HG02870 (cell line): ENCODE measurements around the gene TEX44.
"Not testable (repeated sequence)": the region's sequence is repeated elsewhere in the genome, so short reads cannot be mapped to it uniquely, and the experiment has no call there.

ENCODE experiments used
- ATAC-seq: cut with Tn5 transposase; IDR thresholded peaks from one replicate; pipeline ENCODE4 v1.9.1; 2021; ENCODE audit warnings: mild to moderate bottlenecking, moderate library complexity; ENCODE audit not compliant: unreplicated experiment

The TEX44 gene

GRCh38 chr2:231570915-231571314, 21.7 kb upstream of the TEX44 start:
- ATAC-seq = not testable (repeated sequence)

DNA sequence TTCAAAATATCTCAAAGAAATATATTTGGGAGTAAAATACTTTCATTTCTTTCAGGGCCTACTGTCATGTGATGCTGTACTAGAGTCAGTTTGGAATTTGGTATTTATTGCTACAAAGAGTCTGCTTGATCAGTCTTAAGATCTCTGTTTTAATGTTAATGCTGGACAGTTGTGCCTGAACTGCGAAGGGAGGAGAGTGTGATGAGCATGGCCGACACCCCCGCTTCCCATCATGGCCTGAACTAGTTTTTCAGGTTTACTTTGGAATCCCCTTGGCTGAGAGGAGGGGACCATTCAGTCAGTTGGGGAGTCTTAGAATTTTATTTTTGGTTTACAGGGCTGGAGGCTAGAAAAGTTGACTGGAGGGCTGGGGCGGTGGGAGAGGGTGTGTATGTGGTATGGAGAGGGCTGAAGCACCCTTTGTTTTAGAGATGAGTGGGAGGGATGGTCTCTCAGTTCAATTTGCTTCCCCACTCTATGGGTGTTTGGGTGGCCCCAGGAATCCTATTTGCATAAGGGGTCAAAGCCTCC, 20.9 kb upstream of the TEX44 start:
- no peak for ATAC-seq

- ATAC-seq = no peak
These were observed 19.6 kb upstream of the TEX44 start for GRCh38 chr2:231573096-231573495.

DNA sequence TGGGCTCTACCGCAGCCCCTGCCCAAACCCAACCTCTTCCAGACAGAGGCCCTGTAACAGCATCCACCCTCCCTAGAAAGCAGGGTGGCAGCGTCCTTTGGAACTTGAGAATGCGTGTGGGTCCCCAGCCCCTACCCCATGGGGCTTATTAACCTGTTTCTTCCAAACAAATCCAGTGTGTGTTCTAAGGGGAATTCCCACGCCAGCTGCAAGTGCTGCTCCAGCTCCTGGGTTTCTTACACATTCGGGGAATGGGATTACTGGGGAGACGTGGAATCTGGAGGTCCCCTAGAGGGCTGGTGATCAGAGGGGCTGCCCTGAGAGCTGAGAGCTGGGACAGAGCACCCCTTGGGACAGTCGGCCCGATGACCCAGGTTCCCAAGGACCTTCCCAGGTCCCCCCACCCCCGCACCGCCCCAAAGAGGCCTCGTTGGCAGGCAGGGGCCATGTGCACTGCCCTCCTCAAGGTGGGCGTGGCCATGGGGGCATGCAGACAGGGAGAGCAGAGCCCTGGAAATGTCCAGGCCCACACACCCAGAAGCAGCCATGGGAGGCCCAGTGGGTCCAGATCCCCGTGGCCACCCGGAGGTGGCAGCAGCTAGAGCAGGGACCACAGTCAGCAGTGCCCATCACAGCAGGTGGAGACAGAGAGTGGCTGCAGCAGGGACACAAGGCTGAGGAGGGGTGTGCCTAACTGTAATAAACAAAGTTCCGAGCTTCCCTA, 18.8 kb upstream of the TEX44 start:
- ATAC-seq = no peak

DNA sequence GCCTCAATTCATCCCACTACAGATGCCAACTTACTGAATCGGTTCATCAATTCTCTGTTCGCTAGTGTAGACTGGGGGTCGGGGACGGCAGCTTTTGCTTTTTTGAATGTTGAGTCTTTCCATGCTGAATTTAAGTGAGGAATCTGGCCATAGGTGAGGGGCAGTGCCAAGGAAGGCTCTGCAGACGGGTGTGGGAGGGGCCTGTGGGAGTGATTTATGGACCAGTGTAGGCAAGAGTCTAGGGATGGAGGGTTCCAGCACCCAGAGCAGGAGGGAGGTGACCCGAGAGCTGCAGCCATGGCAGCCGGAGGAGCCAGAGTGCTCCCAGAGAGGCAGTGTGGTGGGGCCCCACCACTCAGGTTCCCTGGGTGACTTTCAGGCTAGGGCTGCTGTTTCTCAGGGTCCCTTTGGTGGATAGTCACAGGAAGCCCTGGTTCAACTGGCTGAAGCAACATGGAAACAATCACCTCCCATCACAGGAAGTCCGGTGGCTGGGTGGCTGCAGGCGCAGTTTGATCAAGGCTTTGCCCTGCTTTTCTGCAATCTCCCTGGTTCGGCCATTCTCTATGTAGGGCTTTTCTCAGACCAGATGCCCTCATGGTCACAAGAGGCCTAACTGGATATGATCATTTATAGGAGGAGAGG, 16.9 kb upstream of the TEX44 start:
- no peak for ATAC-seq

- no peak for ATAC-seq
These were observed 16.2 kb upstream of the TEX44 start for GRCh38 chr2:231576465-231576864.

GRCh38 chr2:231578655-231579054, 14.0 kb upstream of the TEX44 start:
- not testable (repeated sequence) for ATAC-seq

- no peak for ATAC-seq
These were observed 13.1 kb upstream of the TEX44 start for GRCh38 chr2:231579560-231579959.

GRCh38 chr2:231581328-231581727, 11.3 kb upstream of the TEX44 start:
- no peak for ATAC-seq

DNA sequence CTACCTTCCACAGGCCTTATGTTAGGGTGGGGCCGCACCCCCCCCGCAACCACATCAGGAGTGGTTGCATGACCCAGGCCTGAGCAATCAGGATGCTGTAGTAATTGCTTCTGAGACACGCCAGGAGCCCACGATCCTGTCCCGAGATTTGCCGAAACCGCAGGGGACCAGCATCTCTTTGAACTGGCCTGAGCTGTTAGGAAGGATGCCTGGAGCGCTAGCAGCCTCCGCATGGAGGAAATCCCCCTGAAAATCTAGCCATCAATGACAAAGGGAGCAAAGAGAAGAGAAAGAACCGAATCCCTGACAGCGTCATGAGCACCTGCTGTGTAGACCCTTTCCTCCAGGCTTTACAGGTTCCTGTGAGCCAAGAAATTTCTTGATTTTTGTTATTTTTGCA, 8.7 kb upstream of the TEX44 start:
- no peak for ATAC-seq

DNA sequence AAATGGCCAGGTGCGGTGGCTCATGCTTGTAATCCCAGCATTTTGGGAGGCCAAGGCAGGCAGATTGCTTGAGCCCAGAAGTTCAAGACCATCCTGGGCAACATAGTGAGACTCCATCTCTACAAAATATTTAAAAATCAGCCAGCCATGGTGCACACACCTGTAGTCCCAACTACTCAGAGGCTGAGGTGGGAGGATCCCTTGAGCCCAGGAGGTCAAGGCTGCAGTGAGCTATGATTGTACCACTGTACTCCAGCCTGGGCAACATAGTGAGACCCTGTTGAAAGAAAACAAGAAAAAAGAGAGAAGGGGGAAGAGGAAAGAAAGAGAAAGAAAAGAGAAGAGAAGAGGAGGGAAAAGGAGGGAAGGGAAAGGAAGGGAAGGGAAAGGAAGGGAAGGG, 4.9 kb upstream of the TEX44 start:
- ATAC-seq = not testable (repeated sequence)

- ATAC-seq = no peak
These were observed 3.0 kb upstream of the TEX44 start for GRCh38 chr2:231589656-231590055.

GRCh38 chr2:231590614-231591013, 2.0 kb upstream of the TEX44 start:
- ATAC-seq = no peak

DNA sequence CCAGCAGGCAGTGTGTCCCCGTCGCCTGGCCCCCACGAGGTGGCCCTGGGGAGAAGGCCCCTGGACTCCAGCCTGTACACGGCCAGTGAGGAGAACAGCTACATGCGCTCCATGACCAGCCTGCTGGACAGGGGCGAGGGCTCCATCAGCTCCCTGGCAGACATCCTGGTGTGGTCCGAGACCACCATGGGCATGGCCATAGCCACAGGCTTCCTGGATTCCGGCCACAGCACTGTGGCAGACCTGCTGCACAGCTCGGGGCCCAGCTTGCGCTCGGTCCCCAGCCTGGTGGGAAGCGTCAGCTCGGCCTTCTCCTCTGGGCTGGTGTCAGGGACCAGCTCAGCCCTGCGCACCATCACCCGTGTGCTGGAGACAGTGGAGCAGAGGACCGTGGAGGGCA, 1.0 kb downstream of the TEX44 start:
- ATAC-seq = no peak

GRCh38 chr2:231597014-231597611, 4.4 kb downstream of the TEX44 start:
- peak; percentile 90 for ATAC-seq

DNA sequence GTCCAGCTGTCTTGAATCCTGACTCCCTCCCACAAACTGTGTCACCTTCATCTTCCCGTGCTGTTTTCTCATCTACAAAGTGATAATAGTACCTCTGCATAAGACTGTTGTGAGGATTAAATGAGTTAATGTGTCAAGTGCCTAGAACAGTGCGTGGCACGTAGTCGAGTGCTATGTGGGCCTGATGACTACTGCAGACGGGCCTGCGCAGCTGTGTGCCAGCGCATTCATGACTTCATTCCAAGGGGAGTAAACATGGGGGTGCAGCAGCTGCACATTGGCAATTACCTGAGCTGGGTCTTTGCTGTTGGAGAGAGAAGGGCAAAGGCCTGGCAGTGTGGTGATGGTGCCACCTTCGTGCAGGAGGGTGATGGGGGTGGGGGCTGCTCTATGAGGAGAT, 5.0 kb downstream of the TEX44 start:
- no peak for ATAC-seq

DNA sequence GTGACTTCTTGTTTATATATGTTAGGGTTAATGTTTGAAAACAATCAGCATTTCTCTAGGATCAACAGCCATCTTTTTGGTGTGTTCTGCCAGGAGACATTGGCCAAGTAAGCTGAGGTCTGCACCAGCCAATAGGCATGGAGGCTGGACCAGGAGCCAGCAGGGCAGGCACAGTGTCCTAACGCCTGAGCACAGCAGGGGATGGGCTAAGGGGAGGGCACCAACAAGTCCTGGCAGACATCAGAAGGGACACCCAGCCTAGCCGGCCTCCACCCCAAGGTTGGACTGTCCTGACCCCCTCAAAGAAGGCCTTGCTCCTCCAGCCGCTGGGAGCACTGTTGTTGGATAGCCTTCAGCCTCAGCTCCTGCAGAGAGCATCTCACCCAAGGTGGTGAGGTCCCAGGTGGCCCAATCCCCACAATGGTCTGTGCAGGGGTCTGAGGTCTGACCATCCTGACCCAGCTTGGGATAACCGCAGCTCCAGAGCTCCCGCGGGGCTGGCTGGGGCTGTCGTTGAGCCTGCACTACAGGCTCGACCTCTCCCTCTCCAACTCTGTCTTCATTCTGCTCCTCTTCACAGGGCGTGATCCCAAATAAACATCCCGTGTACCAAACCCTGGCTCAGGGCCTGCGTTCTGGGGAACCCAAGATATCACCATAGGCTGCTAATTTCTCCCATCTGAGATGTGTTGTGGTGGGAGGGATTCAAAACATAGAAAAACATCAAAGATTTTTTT, 8.1 kb downstream of the TEX44 start:
- ATAC-seq = no peak

GRCh38 chr2:231601356-231602229, 8.9 kb downstream of the TEX44 start:
- ATAC-seq = no peak

DNA sequence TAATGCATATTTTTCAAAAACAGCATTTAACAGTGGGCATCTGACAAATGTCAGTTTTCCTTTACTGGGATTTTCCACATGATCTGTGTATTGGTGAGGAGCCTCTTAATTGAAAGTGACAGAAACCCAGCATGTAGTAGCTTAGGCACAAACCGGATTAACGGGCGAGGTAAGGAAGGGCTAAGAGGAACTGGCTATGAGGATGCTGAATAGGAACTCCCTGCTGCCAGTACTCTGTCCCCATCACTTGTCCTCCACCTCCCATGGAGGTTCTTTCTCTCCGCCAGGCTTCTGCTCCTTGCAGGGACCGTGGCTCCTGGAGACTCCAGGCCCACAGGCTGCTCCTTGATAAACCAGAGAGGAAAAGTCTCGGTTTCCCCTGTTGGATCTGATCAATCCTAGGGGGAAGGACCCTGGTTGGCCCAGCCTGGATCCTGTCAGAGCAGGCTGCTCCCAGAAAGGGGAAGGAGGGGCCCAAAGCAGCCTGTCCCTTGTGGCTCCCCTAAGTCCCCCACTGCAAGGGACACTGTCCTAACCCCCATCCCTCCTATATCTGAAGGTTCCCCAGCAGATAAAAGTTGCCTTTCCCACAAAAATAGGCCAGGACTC, 10.3 kb downstream of the TEX44 start:
- ATAC-seq = no peak

DNA sequence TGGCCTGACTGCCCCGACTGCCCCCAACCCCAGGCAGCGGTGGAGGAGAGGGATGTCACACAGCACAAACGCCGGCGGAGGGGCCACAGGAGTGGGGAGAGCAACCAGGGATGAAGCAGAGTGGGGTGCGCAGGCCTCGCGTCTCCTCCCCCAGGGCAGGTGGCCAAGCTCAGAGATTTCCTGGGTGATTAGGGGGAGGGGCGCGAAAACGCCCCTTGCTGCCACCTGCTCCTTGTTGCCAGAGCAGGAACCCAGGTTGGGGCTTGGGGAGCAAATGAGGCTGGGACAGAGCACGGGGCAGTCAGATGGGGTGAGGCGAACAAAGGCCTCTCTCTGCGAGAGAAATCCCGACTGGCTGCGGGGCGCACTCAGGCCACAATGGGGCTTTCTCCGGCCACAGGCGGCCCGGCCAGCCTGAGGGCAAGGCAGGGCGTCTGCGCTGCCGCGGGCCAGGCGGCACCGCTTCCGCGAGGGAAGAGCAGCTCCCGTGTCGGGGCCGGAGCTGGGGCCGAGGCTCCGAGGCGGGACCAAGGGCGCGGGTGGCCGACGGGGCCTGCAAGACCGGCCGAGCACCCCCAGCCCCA, 11.5 kb downstream of the TEX44 start:
- peak; percentile 22 for ATAC-seq
